ENCODE measurements around the gene ACACA.

Gene ACACA

DNA sequence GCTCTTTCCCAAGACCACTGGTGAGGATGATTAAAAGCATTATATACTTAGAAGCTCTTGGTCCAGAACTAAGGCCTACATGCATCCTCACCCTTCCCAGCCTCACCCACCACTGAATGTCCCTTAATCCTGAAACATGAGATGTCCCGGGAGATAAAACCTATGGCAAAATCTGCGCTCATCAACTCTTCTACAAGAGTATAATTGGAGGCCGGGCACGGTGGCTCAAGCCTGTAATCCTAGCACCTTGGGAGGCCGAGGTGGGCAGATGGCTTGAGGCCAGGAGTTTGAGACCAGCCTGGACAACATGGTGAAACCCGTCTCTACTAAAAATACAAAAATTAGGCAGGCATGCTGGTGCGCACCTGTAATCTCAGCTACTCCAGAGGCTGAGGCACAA, 13.3 kb downstream of the ACACA start:
- TF ChIP-seq SPI1 (IDR thresholded peaks at IDR 0.05; ENCODE audit: low read depth, low read length) = no peak
- FAIRE-seq = no peak
- DNase-seq (ENCODE audit: insufficient read length, low spot score) = no peak

- FAIRE-seq (no peak), DNase-seq (ENCODE audit: insufficient read length, low spot score) (peak; percentile 27)
- TF ChIP-seq POLR2AphosphoS5 (IDR thresholded peaks at IDR 0.05; ENCODE audit: low read depth, low read length) (no peak), POU2F2 (IDR thresholded peaks at IDR 0.05; ENCODE audit: low read depth, low read length) (no peak), SPI1 (IDR thresholded peaks at IDR 0.05; ENCODE audit: low read depth, low read length) (no peak), POLR2A (IDR thresholded peaks at IDR 0.05; ENCODE audit: low read depth, low read length) (no peak), PAX5 (IDR thresholded peaks at IDR 0.05; ENCODE audit: insufficient read depth, low read length, severe bottlenecking) (no peak), TAF1 (IDR thresholded peaks at IDR 0.05; ENCODE audit: low read depth, low read length) (no peak)
Measured at GRCh38 chr17:37392024-37392590, 14.5 kb downstream of the ACACA start.

GRCh38 chr17:37391146-37391545, 15.5 kb downstream of the ACACA start:
- no peak for FAIRE-seq
- no peak for DNase-seq (ENCODE audit: insufficient read length, low spot score)
- TF ChIP-seq POLR2A (IDR thresholded peaks at IDR 0.05; ENCODE audit: low read depth, low read length) (no peak), TAF1 (IDR thresholded peaks at IDR 0.05; ENCODE audit: low read depth, low read length) (no peak), SPI1 (IDR thresholded peaks at IDR 0.05; ENCODE audit: low read depth, low read length) (no peak), POLR2AphosphoS5 (IDR thresholded peaks at IDR 0.05; ENCODE audit: low read depth, low read length) (no peak), POU2F2 (IDR thresholded peaks at IDR 0.05; ENCODE audit: low read depth, low read length) (no peak), PAX5 (IDR thresholded peaks at IDR 0.05; ENCODE audit: insufficient read depth, low read length, severe bottlenecking) (no peak)

GRCh38 chr17:37389160-37389559, 17.5 kb downstream of the ACACA start:
- TF ChIP-seq POU2F2 (IDR thresholded peaks at IDR 0.05; ENCODE audit: low read depth, low read length) (no peak), POLR2A (IDR thresholded peaks at IDR 0.05; ENCODE audit: low read depth, low read length) (no peak), POLR2AphosphoS5 (IDR thresholded peaks at IDR 0.05; ENCODE audit: low read depth, low read length) (no peak), PAX5 (IDR thresholded peaks at IDR 0.05; ENCODE audit: insufficient read depth, low read length, severe bottlenecking) (no peak), TAF1 (IDR thresholded peaks at IDR 0.05; ENCODE audit: low read depth, low read length) (no peak), SPI1 (IDR thresholded peaks at IDR 0.05; ENCODE audit: low read depth, low read length) (no peak)
- DNase-seq (ENCODE audit: insufficient read length, low spot score) (no peak), FAIRE-seq (no peak)

DNA sequence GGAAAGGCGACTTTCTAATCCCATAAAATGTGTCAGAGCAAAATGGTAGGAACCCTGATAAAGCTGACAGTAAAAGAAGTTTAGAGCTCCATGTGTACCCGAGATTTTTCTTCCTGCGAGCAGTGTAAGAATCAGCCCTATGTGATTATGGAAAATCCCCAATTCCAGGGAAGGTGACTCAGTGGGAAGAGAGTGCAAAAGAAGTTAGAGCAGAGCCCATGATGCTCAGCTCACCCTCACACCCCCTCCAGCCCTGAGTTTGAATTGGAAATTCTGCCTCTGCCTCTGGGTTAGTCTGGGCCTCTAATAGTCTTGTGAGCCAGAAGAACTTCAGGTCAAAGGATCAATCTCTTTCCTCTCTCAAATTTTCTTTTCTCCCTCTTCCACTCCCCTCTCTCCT, 18.4 kb downstream of the ACACA start:
- TF ChIP-seq POLR2A (IDR thresholded peaks at IDR 0.05; ENCODE audit: low read depth, low read length) (no peak), PAX5 (IDR thresholded peaks at IDR 0.05; ENCODE audit: insufficient read depth, low read length, severe bottlenecking) (no peak), TAF1 (IDR thresholded peaks at IDR 0.05; ENCODE audit: low read depth, low read length) (no peak), SPI1 (IDR thresholded peaks at IDR 0.05; ENCODE audit: low read depth, low read length) (no peak), POU2F2 (IDR thresholded peaks at IDR 0.05; ENCODE audit: low read depth, low read length) (no peak), POLR2AphosphoS5 (IDR thresholded peaks at IDR 0.05; ENCODE audit: low read depth, low read length) (no peak)
- DNase-seq (ENCODE audit: insufficient read length, low spot score) = no peak
- FAIRE-seq = no peak

- TF ChIP-seq PAX5 (IDR thresholded peaks at IDR 0.05; ENCODE audit: insufficient read depth, low read length, severe bottlenecking) (no peak), POU2F2 (IDR thresholded peaks at IDR 0.05; ENCODE audit: low read depth, low read length) (no peak), POLR2A (IDR thresholded peaks at IDR 0.05; ENCODE audit: low read depth, low read length) (no peak), TAF1 (IDR thresholded peaks at IDR 0.05; ENCODE audit: low read depth, low read length) (no peak), SPI1 (IDR thresholded peaks at IDR 0.05; ENCODE audit: low read depth, low read length) (no peak), POLR2AphosphoS5 (IDR thresholded peaks at IDR 0.05; ENCODE audit: low read depth, low read length) (no peak)
- no peak for DNase-seq (ENCODE audit: insufficient read length, low spot score)
- no peak for FAIRE-seq
Measured at GRCh38 chr17:37386462-37386861, 20.2 kb downstream of the ACACA start.

DNA sequence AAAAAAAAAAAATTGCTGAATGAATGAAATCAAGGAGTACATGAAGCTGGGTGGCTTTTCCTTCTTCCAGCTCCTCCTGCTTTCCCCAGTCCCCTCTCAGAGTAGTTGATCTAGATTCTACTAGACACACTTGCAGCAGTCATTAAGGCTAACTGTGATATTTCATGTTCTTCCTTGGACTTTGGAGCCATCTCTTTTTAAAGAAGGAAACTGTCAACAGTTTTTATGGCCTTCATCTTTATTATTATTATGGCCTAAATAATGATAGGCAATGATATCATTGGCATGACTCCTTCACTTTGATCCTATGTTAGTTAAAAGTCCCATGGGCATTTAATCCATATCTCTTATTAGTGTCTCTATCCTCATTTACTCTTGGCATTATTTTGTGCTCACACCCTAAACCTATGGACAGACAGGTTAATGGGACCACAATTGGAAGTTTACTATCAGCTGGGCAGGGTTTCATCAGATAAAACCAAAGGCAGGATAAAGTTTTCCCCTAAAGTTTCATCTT, 21.1 kb downstream of the ACACA start:
- no peak for FAIRE-seq
- TF ChIP-seq POU2F2 (IDR thresholded peaks at IDR 0.05; ENCODE audit: low read depth, low read length) (no peak), POLR2AphosphoS5 (IDR thresholded peaks at IDR 0.05; ENCODE audit: low read depth, low read length) (no peak), SPI1 (IDR thresholded peaks at IDR 0.05; ENCODE audit: low read depth, low read length) (no peak), TAF1 (IDR thresholded peaks at IDR 0.05; ENCODE audit: low read depth, low read length) (no peak), PAX5 (IDR thresholded peaks at IDR 0.05; ENCODE audit: insufficient read depth, low read length, severe bottlenecking) (no peak), POLR2A (IDR thresholded peaks at IDR 0.05; ENCODE audit: low read depth, low read length) (no peak)
- no peak for DNase-seq (ENCODE audit: insufficient read length, low spot score)

DNA sequence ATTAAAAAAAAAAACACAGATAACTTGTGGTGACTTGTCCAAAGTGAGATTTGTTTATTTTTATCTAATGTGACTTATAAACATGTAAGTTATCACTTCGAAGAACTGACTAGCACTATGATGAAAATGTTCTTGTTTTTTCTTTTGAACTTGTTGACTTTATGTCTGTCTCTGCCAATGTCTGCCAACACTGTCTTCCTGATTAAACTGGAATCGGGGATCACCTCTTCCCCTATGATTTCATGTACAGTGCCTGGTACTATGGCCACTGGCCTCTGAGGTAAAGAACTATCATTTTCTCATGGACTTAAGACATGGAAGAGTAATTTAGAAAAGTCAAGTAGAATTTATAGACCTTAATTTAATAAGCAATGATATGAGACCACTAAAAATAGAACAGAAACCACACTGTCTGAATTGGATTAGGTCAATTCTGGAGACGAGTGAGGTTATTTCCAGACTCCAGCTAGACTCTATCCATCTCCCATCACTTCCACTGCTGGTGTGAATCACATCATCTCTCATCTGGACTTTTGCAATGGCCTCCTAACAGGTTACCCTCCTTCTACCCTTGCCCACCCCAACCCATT, 22.0 kb downstream of the ACACA start:
- FAIRE-seq = no peak

DNA sequence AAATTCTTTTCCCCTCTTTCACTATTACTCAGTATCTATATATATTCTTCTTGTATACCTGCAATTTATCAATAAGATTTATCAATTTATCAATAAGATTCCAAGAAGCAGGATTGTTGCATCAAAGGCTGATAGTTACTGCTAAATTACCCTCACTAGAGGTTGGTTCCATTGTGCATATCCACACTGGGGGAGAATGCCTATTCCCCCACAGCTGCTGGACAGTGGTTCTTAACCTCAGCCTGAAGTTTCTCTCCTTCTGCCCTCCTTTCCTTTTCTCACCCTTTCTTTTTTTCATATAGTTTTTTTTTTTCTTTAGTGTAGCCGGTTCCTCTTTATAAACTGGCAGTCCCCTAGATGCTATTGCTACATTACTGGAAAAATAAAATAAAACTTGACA, 24.6 kb downstream of the ACACA start:
- FAIRE-seq = no peak
- TF ChIP-seq POLR2A (IDR thresholded peaks at IDR 0.05; ENCODE audit: low read depth, low read length) (no peak), TAF1 (IDR thresholded peaks at IDR 0.05; ENCODE audit: low read depth, low read length) (no peak)
- no peak for DNase-seq (ENCODE audit: insufficient read length, low spot score)

More for the DNA sequence above, 22.0 kb downstream of the ACACA start:
- no peak for DNase-seq (ENCODE audit: insufficient read length, low spot score)
- TF ChIP-seq POLR2AphosphoS5 (IDR thresholded peaks at IDR 0.05; ENCODE audit: low read depth, low read length) = no peak
- no peak for TF ChIP-seq SPI1 (IDR thresholded peaks at IDR 0.05; ENCODE audit: low read depth, low read length)
- TF ChIP-seq POLR2A (IDR thresholded peaks at IDR 0.05; ENCODE audit: low read depth, low read length) = no peak
- no peak for TF ChIP-seq POU2F2 (IDR thresholded peaks at IDR 0.05; ENCODE audit: low read depth, low read length)
- no peak for TF ChIP-seq PAX5 (IDR thresholded peaks at IDR 0.05; ENCODE audit: insufficient read depth, low read length, severe bottlenecking)

DNA sequence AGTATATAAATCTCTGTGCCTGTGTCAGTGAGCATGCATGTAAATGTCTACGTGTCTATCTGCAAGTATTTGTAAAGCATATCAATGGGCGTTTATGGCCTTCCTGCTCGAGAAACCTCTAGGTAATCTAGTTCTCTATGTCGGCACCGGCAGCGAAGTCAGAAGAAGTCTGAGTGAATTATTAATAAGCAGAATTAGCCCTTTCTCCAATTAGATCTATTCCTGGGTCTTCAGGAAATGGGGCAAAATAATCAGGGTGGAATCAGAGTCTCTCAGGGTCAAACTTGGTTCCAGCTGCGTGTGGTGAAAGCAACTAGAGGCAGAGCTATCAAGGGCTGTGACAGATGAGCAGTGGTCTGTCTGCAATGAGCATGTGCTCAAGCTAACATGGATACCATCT, 30.9 kb downstream of the ACACA start, which contains the start of gene C17orf78:
Gene C17orf78 (plus strand): TSS at position 280 of the 400 bp plus-strand sequence. CDS start 108 bp downstream, at position 388.
- FAIRE-seq (no peak), DNase-seq (ENCODE audit: insufficient read length, low spot score) (no peak)
- TF ChIP-seq PAX5 (IDR thresholded peaks at IDR 0.05; ENCODE audit: insufficient read depth, low read length, severe bottlenecking) = no peak
- no peak for TF ChIP-seq POLR2A (IDR thresholded peaks at IDR 0.05; ENCODE audit: low read depth, low read length)

Measured in GM12891 (cell line).